ENCODE data around the gene ADAM23.

DNA sequence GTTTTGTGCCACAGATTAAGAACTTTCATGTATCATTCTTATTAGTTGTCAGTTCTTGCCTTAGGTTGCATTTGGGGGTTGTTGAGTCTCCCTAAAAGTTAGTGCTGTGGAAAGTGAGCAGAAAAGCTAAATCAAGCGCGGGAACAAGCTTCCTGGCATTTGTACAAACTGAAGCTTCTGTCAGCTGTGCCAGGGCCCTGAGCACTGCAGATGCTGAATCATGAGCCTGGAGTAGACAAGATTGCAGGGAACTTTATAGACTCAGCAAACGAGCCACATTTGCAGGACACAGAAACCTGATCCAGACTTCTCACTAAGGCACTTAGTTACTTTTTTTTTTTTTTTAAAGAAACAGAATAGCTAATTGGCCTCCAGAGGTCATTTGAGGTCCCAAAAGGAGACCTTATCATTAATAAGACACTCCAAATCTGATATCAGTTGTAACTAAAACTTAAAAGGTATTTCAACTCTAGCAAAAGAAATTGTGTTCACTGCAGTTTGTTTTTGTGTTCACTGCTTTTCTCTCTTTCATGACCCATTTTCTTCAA, 88.7 kb downstream of the ADAM23 start:
- TF ChIP-seq POLR2A (IDR thresholded peaks at IDR 0.05) (no peak), POLR2AphosphoS5 (IDR thresholded peaks at IDR 0.05) (no peak)
- TF ChIP-seq, protein P1, sequence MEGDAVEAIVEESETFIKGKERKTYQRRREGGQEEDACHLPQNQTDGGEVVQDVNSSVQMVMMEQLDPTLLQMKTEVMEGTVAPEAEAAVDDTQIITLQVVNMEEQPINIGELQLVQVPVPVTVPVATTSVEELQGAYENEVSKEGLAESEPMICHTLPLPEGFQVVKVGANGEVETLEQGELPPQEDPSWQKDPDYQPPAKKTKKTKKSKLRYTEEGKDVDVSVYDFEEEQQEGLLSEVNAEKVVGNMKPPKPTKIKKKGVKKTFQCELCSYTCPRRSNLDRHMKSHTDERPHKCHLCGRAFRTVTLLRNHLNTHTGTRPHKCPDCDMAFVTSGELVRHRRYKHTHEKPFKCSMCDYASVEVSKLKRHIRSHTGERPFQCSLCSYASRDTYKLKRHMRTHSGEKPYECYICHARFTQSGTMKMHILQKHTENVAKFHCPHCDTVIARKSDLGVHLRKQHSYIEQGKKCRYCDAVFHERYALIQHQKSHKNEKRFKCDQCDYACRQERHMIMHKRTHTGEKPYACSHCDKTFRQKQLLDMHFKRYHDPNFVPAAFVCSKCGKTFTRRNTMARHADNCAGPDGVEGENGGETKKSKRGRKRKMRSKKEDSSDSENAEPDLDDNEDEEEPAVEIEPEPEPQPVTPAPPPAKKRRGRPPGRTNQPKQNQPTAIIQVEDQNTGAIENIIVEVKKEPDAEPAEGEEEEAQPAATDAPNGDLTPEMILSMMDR (IDR thresholded peaks at IDR 0.05) = no peak
